Hindlimb muscle (tissue), 1 donor: ENCODE measurements around the gene PARP3. TPM values are rescaled to one million over a fixed set of nuclear protein-coding genes. Genes with fewer than 3 reads are reported as not detected.

Experiments
- DNase-seq: peaks from one replicate; pipeline ENCODE4 v3.0.0-alpha.2; 2013
- polyA plus RNA-seq: library from polyadenylated mRNA; unstranded; fragments of 120-200 nt; gene quantifications from one replicate; pipeline ENCODE4 v1.2.1, GENCODE V29; 2013; ENCODE audit not compliant: insufficient read length

Gene PARP3
- polyA plus RNA-seq, 1 donor = 7.4 TPM

GRCh38 chr3:51966922-51967383, 24.8 kb downstream of the PARP3 start:
- no peak for DNase-seq

GRCh38 chr3:51967384-51968169, 25.4 kb downstream of the PARP3 start, which contains the start of gene PCBP4:
TSS of gene PCBP4 (minus strand) at chr3:51967454. CDS start at chr3:51961240, 6,214 bp downstream.
- DNase-seq = peak; percentile 68

DNA sequence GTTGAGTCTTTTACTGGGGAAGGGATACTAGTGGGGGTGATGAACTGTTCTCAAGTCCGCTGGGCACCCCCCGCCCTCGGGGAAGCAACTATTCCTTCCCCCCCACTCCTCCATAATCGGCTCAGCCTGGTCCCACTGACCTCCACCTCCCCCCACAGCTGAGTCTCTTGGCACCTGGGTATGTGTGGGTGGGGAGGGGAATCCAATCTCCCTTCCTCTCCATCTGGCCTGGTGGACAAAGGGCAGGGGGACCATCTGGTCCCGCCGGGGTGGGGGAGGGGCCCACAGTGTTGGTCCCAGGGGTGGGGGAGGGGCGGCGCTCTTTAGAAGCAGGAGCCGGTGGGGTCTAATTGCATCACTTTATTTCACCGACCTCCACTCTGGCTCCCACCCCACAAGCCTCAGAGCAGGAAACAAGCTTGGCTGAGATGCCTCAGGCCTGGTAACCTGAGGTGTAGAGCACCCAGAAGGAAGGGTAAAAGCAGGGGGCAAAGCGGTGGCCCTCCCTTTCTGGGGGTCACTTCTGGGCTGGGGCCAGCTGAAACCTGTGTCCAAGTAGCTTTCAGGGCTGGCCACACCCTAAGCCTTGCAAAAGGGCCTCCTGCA, 26.1 kb downstream of the PARP3 start:
- DNase-seq = no peak

DNA sequence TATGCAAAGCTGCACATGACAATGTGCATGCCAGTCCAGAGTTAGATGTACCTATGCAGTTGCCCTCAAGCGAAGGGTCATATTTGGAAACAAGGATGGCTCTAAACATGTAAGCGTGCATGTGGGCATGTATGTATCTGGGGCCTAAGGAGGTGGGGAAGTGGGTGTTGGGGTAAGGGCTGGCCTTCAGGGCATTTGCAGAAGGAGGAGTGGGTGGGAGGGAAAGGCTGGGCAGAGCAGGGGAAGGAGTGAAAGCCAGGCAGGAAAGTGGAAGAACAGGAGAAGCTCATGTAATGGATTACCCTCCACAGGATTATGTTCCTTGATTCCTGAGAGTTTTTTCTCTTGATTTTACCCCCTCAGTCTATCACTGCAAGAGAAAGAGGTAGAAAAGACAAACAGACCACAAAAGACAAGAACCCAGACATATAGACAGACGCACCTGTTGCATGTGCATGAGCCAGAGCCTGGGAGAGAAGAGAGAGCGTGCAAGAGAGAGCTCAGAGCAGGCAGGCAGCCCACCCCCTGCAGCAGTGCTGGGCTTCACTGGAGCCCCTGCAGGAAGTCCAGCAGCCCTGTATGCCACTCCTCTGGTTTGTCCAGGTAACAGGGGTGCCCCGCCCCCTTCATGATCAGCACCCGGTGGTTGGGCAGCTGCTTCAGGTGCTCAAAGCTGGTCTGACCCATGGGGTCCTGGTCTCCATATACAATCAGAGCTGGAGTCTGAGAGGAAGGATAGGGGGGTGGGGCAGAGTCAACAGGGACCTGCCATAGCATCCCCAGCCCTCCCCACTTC, 26.9 kb downstream of the PARP3 start:
- no peak for DNase-seq

DNA sequence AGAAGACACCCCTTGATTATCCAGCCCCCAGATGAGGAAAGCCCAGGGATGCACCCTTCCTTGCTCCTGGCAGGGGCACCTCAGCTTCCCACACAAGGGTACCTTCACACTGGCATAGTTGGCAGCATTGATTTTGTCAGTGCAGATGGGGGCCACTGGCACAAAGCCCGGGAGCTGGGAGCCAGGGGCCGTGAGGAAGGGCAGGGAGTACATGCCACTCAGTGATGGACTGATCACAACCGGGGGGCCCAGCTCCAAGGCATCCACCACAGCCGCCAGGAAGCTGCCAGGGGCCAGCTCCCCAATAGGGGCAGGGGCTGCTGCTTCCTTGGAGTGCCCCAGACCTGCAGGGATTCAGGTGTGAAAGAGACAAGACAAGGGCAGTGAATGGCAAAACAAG, 27.7 kb downstream of the PARP3 start:
- no peak for DNase-seq

DNA sequence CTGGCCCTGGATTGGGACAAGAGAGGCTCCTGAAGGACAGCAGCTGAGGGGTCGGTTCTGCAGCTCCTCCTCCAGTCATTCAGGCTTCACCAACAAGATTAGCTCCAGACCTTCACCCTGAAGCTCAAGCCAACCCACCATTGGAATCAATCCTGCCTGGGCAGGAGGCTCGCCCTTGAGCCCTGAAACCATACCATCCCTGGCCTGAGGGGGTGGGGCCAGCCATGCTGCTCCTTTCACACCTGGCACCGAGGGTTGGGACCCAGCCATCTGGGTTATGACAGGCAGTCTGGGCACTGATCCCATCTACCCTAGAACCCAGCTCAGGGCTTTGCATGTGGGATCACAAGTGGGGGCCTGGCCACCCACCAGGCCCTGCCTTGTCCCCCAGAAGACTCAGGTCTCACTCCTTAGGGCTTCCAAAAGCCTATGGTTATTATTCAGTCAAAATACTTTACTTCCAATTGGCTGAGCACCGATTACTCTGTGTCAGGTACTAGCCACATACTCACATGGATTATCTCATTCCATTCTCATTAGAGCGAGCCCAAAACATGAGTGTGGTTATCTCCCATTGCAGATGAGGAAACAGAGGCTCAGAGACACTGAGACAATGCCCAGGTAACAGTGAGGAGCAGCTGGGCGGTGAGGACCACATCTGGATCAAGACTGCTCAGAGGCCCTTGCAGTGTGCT, 28.6 kb downstream of the PARP3 start:
- no peak for DNase-seq

DNA sequence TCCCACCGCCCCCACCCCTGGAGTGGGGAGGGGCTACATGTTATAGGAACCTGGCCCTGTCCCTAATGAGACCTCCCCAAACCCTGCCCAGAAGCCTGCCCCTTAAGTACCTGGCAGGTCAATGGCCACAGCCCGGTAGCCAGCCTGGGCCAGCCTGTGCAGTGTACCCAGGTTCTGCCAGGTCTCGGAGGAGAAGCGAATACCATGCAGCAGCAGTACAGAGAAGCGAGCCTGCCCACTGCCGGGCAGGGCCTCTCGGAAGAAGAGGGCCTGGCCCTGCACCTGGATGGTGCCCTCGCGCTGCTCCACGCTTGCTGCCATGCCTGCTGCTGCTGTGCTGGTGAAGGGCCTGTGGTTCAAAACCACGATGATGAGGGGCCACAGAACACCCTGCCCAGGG, 29.2 kb downstream of the PARP3 start:
- no peak for DNase-seq

GRCh38 chr3:51974277-51974962, 32.3 kb downstream of the PARP3 start:
- DNase-seq = no peak

DNA sequence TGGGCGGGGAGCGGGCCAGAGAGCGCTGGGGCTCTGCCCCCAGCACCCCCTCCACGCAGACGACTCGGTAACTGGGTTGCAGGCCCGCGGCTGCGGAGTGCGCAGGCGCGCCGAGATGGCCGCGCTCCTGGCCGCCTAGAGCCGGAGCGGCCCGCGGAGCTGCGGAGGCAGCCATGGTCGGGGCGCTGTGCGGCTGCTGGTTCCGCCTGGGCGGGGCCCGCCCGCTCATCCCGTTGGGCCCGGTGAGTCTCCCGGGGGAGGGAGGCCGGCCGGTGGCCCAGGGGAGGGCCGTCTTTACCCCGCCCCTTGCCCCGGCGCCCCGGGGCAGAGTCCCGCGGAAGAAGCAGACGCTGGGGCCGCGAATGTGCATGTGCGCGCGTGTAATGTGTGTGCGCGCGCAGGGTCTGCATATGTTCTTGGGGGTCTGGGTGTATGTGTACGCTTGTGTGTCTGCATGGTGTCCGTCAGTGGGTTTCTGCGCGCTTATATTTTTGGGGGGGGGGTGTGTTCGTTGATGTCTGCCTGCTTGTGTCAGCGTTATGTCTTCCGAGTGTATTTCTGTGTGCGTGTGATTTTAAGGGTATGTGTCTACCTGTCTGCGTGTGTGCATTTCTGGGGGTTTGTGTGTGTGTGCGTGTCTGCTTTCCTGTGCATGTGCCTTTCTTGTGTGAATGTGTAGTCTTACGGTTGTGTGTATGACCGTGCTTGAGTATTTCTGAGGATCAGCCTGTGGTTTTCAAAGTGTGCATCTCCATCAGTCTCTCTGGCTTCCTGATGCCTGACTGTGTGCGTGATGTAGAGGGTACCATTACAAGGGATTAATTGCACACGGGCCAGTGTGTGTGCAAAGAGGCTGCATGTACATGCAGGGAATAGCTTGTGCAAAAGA, 33.0 kb downstream of the PARP3 start, which contains the start of gene ABHD14A:
TSS of gene ABHD14A (plus strand) at position 102 of the 889 bp plus-strand sequence. CDS start at position 174, 72 bp downstream.
- DNase-seq = peak; percentile 85

GRCh38 chr3:51975852-51976549, 33.8 kb downstream of the PARP3 start:
- DNase-seq = peak; percentile 69

- no peak for DNase-seq
Measured at GRCh38 chr3:51977446-51978142, 35.4 kb downstream of the PARP3 start.

DNA sequence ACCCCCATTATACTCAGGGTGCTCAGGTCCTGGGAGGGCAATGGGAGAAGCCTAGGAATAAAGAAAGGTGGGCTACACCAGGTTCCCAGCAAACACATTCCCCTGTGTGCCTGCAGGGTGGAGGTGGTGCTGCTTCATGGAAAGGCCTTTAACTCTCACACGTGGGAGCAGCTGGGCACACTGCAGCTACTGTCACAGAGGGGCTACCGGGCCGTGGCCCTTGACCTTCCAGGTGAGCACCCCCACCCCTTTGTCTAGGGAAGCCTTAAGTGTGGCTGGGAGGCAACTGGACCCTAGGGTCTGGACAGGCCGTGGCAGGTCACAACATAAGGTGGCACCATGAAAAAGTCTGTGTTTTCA, 36.0 kb downstream of the PARP3 start:
- no peak for DNase-seq

GRCh38 chr3:51980253-51980652, 38.1 kb downstream of the PARP3 start:
- no peak for DNase-seq

- DNase-seq = no peak
Measured at GRCh38 chr3:51982352-51982837, 40.2 kb downstream of the PARP3 start.

- peak; percentile 94 for DNase-seq
Measured at GRCh38 chr3:51982838-51983577, 40.8 kb downstream of the PARP3 start, which contains the start of gene ACY1. TSS of gene ACY1 (plus strand) at chr3:51983535. CDS start at chr3:51984065, 530 bp downstream.

GRCh38 chr3:51983578-51984268, 41.6 kb downstream of the PARP3 start:
- no peak for DNase-seq

DNA sequence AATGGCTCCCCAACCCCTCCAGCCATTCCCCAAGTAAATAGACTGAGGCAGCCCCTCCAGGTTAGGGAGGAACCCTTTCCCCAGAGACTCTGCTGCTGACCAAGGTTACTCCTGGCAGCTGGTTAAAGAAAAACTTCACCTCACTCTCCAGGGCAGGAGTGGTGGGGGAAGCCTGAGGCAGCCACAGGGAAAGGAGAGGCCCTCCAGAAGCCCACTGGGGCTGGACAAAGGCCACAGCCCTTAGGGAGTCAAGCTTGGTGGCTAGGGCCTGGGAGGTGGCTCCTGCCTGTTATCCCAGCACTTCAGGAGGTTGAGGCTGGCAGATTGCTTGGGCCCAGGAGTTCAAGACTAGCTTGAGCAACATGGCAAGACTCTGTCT, 42.1 kb downstream of the PARP3 start:
- no peak for DNase-seq

- no peak for DNase-seq
Measured at GRCh38 chr3:51985063-51985462, 42.9 kb downstream of the PARP3 start.
